WI38 (cell line): ENCODE data around the gene DYRK4.

Source experiments
- H3K4me3 ChIP-seq: 2 replicates; pipeline ENCODE4 v1.5.1; 2011; ENCODE audit warnings: low read depth, mild to moderate bottlenecking, control low read depth, low read length
- CTCF ChIP-seq: IDR thresholded peaks from 2 replicates; pipeline ENCODE4 v1.5.1; 2012; ENCODE audit warnings: low read depth, mild to moderate bottlenecking, control low read depth, low read length

DYRK4 gene

GRCh38 chr12:4552191-4552590 lies 9.8 kb upstream of the DYRK4 start:
- TF ChIP-seq CTCF, result no peak

GRCh38 chr12:4553943-4554342 lies 8.1 kb upstream of the DYRK4 start:
- no peak for TF ChIP-seq CTCF

More at GRCh38 chr12:4552191-4552590, 9.8 kb upstream of the DYRK4 start:
- H3K4me3 ChIP-seq, result no peak overlapping the region

GRCh38 chr12:4555804-4556203 lies 6.2 kb upstream of the DYRK4 start:
- no peak overlapping the region for H3K4me3 ChIP-seq
- no peak for TF ChIP-seq CTCF

More at GRCh38 chr12:4553943-4554342, 8.1 kb upstream of the DYRK4 start:
- no peak overlapping the region for H3K4me3 ChIP-seq

GRCh38 chr12:4556735-4557530 lies 5.1 kb upstream of the DYRK4 start:
- TF ChIP-seq CTCF, result no peak
- H3K4me3 ChIP-seq, result no peak overlapping the region

DNA sequence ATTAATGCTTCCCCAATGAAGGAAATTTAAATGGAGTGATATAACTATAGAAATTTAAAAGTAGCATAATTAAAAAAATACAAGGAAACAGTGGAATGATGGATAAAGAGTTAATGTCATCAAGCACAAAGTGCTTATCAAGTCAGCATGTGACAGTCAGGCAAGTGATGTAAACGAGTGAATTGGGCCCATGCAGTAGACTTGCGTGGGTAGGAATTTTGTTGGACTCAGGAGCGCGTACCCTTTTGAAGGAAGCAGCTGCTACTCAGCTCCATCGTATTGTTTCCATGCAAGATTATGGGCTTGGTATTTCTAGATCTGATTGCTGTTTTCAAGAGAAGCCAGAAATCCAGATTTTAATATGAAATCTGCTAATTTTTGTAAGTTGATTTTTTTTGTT lies 4.4 kb upstream of the DYRK4 start:
- TF ChIP-seq CTCF, result no peak
- H3K4me3 ChIP-seq, result no peak overlapping the region

GRCh38 chr12:4558171-4558570 lies 3.8 kb upstream of the DYRK4 start:
- no peak for TF ChIP-seq CTCF
- no peak overlapping the region for H3K4me3 ChIP-seq

GRCh38 chr12:4563336-4563735 lies 1.3 kb downstream of the DYRK4 start:
- no peak for TF ChIP-seq CTCF
- no peak overlapping the region for H3K4me3 ChIP-seq
